Inferior parietal cortex (tissue), 1 donor: ENCODE data around the gene MLYCD.

Experiments
- DNase-seq: peaks from one replicate; pipeline ENCODE4 v3.0.0-alpha.2; 2016; ENCODE audit errors: extremely low spot score

MLYCD gene

GRCh38 chr16:83899272-83899897, 470 bp downstream of the MLYCD start:
- no peak for DNase-seq

- DNase-seq, result no peak
These were observed 1.1 kb downstream of the MLYCD start for GRCh38 chr16:83899978-83900377.

GRCh38 chr16:83900571-83900970, 1.7 kb downstream of the MLYCD start:
- DNase-seq, result no peak

- no peak for DNase-seq
These were observed 2.2 kb downstream of the MLYCD start for GRCh38 chr16:83901101-83901500.

- no peak for DNase-seq
These were observed 4.8 kb downstream of the MLYCD start for GRCh38 chr16:83903751-83904150.

GRCh38 chr16:83906683-83907082, 7.8 kb downstream of the MLYCD start:
- DNase-seq, result no peak

- no peak for DNase-seq
These were observed 8.2 kb downstream of the MLYCD start for GRCh38 chr16:83907111-83907510.

- DNase-seq, result no peak
These were observed 8.8 kb downstream of the MLYCD start for GRCh38 chr16:83907631-83908250.

GRCh38 chr16:83908798-83909197, 9.9 kb downstream of the MLYCD start:
- no peak for DNase-seq

- DNase-seq, result no peak
These were observed 12.4 kb downstream of the MLYCD start for GRCh38 chr16:83911290-83911689.

- no peak for DNase-seq
These were observed 13.8 kb downstream of the MLYCD start for GRCh38 chr16:83912519-83913244.

GRCh38 chr16:83913245-83913633, 14.3 kb downstream of the MLYCD start:
- no peak for DNase-seq

GRCh38 chr16:83914091-83914710, 15.3 kb downstream of the MLYCD start:
- DNase-seq, result no peak

- no peak for DNase-seq
These were observed 16.2 kb downstream of the MLYCD start for GRCh38 chr16:83915081-83915480.

GRCh38 chr16:83915491-83915890, 16.6 kb downstream of the MLYCD start:
- no peak for DNase-seq

- DNase-seq, result no peak
These were observed 18.5 kb downstream of the MLYCD start for GRCh38 chr16:83917152-83918120.

- no peak for DNase-seq
These were observed 22.1 kb downstream of the MLYCD start for GRCh38 chr16:83920894-83921491.

GRCh38 chr16:83923581-83924365, 24.9 kb downstream of the MLYCD start:
- no peak for DNase-seq

- DNase-seq, result no peak
These were observed 25.8 kb downstream of the MLYCD start for GRCh38 chr16:83924686-83925085.
